Adipose tissue (tissue), 3 donors: ENCODE results near the gene CLEC4D. TPM values are rescaled to one million over a fixed set of nuclear protein-coding genes. Genes with fewer than 3 reads are reported as not detected.
"Not testable (repeated sequence)": the region's sequence is repeated elsewhere in the genome, so short reads cannot be mapped to it uniquely, and the experiment has no call there.

Experiments used
- H3K27ac ChIP-seq: one replicate; pipeline ENCODE4 v1.5.1; 2013; ENCODE audit warnings: low read depth, low read length
- WGBS, 3 donors: extraction: QIAGEN DNeasy Blood & Tissue Kit; methylation state at CpG; one replicate each; pipeline ENCODE4 v1.1.7; 2013; 5-methylcytosine and 5-hydroxymethylcytosine counted together
- polyA plus RNA-seq, 3 donors: library from polyadenylated mRNA; stranded (reverse); fragments of 200-250 nt; gene quantifications; one replicate each; pipeline ENCODE4 v1.2.3, GENCODE V29; 2013
- donor health status: healthy with polysubstance abuse.
- donor health status: Bipolar disorder and iron deficiency.
- donor health status: healthy.

CLEC4D gene
- 1 to 10 TPM in 2 of 3 donors, under 1 TPM in 1; 0.09 to 2.9 (median 2.7) TPM for polyA plus RNA-seq

- H3K27ac ChIP-seq: no peak within 1 kb of the TSS
- WGBS, 3 donors: 52 to 84% (median 61%) methylated on average over 4 of the region's 4 CpGs
These were observed at the start of gene CLEC4D for GRCh38 chr12:8513256-8513655. CLEC4D (plus strand) TSS chr12:8513503; CDS start chr12:8513733, 230 bp downstream.

- no peak overlapping the region for H3K27ac ChIP-seq
- 0 to 1% (median 0%) methylated on average over 2 of the region's 2 CpGs for WGBS, 3 donors
These were observed 47.9 kb upstream of the CLEC4D start for GRCh38 chr12:8465301-8465996.

- no peak overlapping the region for H3K27ac ChIP-seq
These were observed 47.1 kb upstream of the CLEC4D start for GRCh38 chr12:8466241-8466640.

- 51 to 81% (median 74%) methylated on average over 1 of the region's 1 CpG for WGBS, 3 donors
- no peak overlapping the region for H3K27ac ChIP-seq
These were observed 42.2 kb upstream of the CLEC4D start for GRCh38 chr12:8471090-8471489.

- no peak overlapping the region for H3K27ac ChIP-seq
These were observed 37.6 kb upstream of the CLEC4D start for GRCh38 chr12:8475508-8476203.

GRCh38 chr12:8482571-8483061 is 30.7 kb upstream of the CLEC4D start:
- H3K27ac ChIP-seq: no peak overlapping the region
- 82 to 88% (median 82%) methylated on average over 2 of the region's 2 CpGs for WGBS, 3 donors

- H3K27ac ChIP-seq: no peak overlapping the region
These were observed 30.2 kb upstream of the CLEC4D start for GRCh38 chr12:8483079-8483478.

GRCh38 chr12:8491646-8492530 is 21.4 kb upstream of the CLEC4D start:
- WGBS, 3 donors: 73 to 81% (median 78%) methylated on average over 5 of the region's 5 CpGs
- H3K27ac ChIP-seq: no peak overlapping the region

GRCh38 chr12:8493084-8493483 is 20.2 kb upstream of the CLEC4D start:
- no peak overlapping the region for H3K27ac ChIP-seq
- 23 to 43% (median 33%) methylated on average over 2 of the region's 2 CpGs for WGBS, 3 donors

GRCh38 chr12:8495671-8496070 is 17.6 kb upstream of the CLEC4D start:
- 75 to 92% (median 87%) methylated on average over 4 of the region's 4 CpGs for WGBS, 3 donors
- not testable (repeated sequence) for H3K27ac ChIP-seq

- not testable (repeated sequence) for H3K27ac ChIP-seq
- 31 to 48% (median 40%) methylated on average over 7 of the region's 7 CpGs for WGBS, 3 donors
These were observed 17.2 kb upstream of the CLEC4D start for GRCh38 chr12:8496074-8496473.

GRCh38 chr12:8499616-8500015 is 13.7 kb upstream of the CLEC4D start:
- WGBS, 3 donors: 48 to 51% (median 49%) methylated on average over 4 of the region's 4 CpGs
- no peak overlapping the region for H3K27ac ChIP-seq

GRCh38 chr12:8501720-8502119 is 11.6 kb upstream of the CLEC4D start:
- 48 to 77% (median 57%) methylated on average over 3 of the region's 3 CpGs for WGBS, 3 donors
- H3K27ac ChIP-seq: no peak overlapping the region

- 91 to 94% (median 93%) methylated on average over 1 of the region's 1 CpG for WGBS, 3 donors
These were observed 9.0 kb upstream of the CLEC4D start for GRCh38 chr12:8504351-8504750.

GRCh38 chr12:8507596-8507995 is 5.7 kb upstream of the CLEC4D start:
- whole genome bisulfite sequencing, 3 donors: 81 to 88% (median 87%) methylated on average over 3 of the region's 3 CpGs
- H3K27ac ChIP-seq: no peak overlapping the region

More at GRCh38 chr12:8504351-8504750, 9.0 kb upstream of the CLEC4D start:
- H3K27ac ChIP-seq: no peak overlapping the region

- WGBS, 3 donors: 80 to 91% (median 85%) methylated on average over 3 of the region's 3 CpGs
- no peak overlapping the region for H3K27ac ChIP-seq
These were observed 5.1 kb upstream of the CLEC4D start for GRCh38 chr12:8508223-8508622.

- H3K27ac ChIP-seq: no peak overlapping the region
- 53 to 59% (median 56%) methylated on average over 12 of the region's 12 CpGs for WGBS, 3 donors
These were observed 4.1 kb upstream of the CLEC4D start for GRCh38 chr12:8508910-8509841.

- WGBS, 3 donors: 69 to 71% (median 71%) methylated on average over 2 of the region's 2 CpGs
These were observed 4.7 kb downstream of the CLEC4D start for GRCh38 chr12:8517971-8518370.

More at GRCh38 chr12:8517971-8518370, 4.7 kb downstream of the CLEC4D start:
- H3K27ac ChIP-seq: no peak overlapping the region
